ENCODE data around the gene SHISA2.

GRCh38 chr13:26052337-26052736, 521 bp upstream of the SHISA2 start:
- TF ChIP-seq ZNF510 (tag by site-specific recombination; IDR thresholded peaks at IDR 0.05; ENCODE audit: insufficient replicate concordance) (no peak), CTCF (tag by site-specific recombination; IDR thresholded peaks at IDR 0.05) (no peak)

Measured in HEK293 (cell line).